ENCODE data around the gene NEK11. TPM values are rescaled to one million over a fixed set of nuclear protein-coding genes. Genes with fewer than 3 reads are reported as not detected.

Gene NEK11
- polyA plus RNA-seq, 1 donor (not counting 4 experiments of a cell fraction or from before 2014, with no cell fraction given) = 9.4 TPM

DNA sequence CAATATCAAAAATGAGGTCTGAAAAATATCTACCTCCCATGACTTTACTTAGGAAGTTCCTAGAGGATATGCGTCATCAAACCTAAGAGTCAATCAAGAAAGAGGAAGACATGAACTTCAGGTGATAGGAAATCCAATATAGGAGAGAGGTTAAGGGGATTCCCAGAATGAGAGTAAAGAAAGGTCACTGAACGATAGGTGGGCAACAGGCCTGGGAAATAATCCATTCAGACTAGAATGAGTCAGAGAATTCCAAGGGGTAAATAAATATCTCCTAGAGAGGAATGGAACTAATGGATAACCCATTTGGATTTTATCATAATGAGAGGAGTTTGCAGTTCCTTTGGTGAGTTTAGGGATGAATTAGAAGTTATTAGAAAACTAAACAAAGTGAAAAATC is 223.8 kb downstream of the NEK11 start:
- dilution Hi-C loops (cut with MboI; ENCODE audit: extremely low pct_ligation_motif_present, low sequenced_read_pairs) = no loop called here
- H2AFZ ChIP-seq (ENCODE audit: control insufficient read depth, low read length) = no peak overlapping the region
- H3K4me2 ChIP-seq (ENCODE audit: control insufficient read depth, extremely low read depth, insufficient read depth, low read depth, low read length) = no peak overlapping the region
- no peaks in the 10 kb centered on the region for H4K20me1 ChIP-seq (ENCODE audit: control insufficient read depth, extremely low read depth, insufficient read depth, low read length)
- no peaks in the 10 kb centered on the region for H3K4me1 ChIP-seq (ENCODE audit: control insufficient read depth, extremely low read depth, insufficient read depth, low read length)
- no peaks in the 10 kb centered on the region for H3K9me3 ChIP-seq (ENCODE audit: control insufficient read depth, low read depth, low read length)
- no peaks in the 10 kb centered on the region for H3K27me3 ChIP-seq (ENCODE audit: control insufficient read depth, extremely low read depth, insufficient read depth, low read length)
- no peaks in the 10 kb centered on the region for H3K79me2 ChIP-seq (ENCODE audit: control insufficient read depth, insufficient read depth, low read length)
- TF ChIP-seq EZH2 (IDR thresholded peaks at IDR 0.05; ENCODE audit: low read length) = no peak
- TF ChIP-seq CTCF (optimal IDR thresholded peaks at IDR 0.05 in 1 of 3, IDR thresholded peaks at IDR 0.05 in 1 of 3, conservative IDR thresholded peaks at IDR 0.05 in 1 of 3; ENCODE audit: extremely low read depth in 1 of 3, insufficient read depth in 2 of 3, low read length in 3 of 3) = no peak
- no peak overlapping the region for H3K4me3 ChIP-seq (ENCODE audit: control insufficient read depth in 2 of 3, extremely low read depth in 1 of 3, insufficient read depth in 2 of 3, low read depth in 1 of 3, low read length in 3 of 3)
- DNase-seq (ENCODE audit: low read depth, low spot score) (no peak), FAIRE-seq (no peak)
- H3K36me3 ChIP-seq (ENCODE audit: control insufficient read depth in 2 of 2, extremely low read depth in 1 of 2, insufficient read depth in 2 of 2, low read length in 2 of 2) = no peaks in the 10 kb centered on the region
- H3K9me1 ChIP-seq (ENCODE audit: control insufficient read depth, extremely low read depth, insufficient read depth, low read length) = no peaks in the 10 kb centered on the region
- H3K27ac ChIP-seq (ENCODE audit: control insufficient read depth, insufficient read depth, low read length) = no peak overlapping the region
- no peak overlapping the region for H3K9ac ChIP-seq (ENCODE audit: control insufficient read depth, extremely low read depth, insufficient read depth, low read length)

DNA sequence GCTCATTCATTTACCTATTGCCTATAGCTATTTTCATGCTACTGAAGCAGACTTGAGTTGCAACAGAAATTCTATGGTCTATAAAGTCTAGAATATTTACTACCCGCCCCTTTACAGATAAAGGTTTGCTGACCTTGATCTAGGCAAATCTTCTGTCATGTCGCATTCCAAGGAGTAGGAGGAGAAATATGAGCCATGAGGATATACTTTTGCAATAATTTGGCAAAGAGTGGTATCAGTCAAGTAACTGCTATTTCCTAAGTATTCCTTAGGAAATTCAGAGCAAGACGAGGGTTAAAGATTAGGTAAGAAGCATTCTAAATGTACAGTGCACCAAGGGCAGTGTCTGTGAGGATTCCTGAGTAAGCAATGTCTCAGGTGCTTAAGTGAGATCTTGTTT is 233.8 kb downstream of the NEK11 start:
- TF ChIP-seq EZH2 (IDR thresholded peaks at IDR 0.05; ENCODE audit: low read length) (no peak), CTCF (optimal IDR thresholded peaks at IDR 0.05 in 1 of 3, IDR thresholded peaks at IDR 0.05 in 1 of 3, conservative IDR thresholded peaks at IDR 0.05 in 1 of 3; ENCODE audit: extremely low read depth in 1 of 3, insufficient read depth in 2 of 3, low read length in 3 of 3) (no peak)
- DNase-seq (ENCODE audit: low read depth, low spot score) (no peak), FAIRE-seq (no peak)
- no peaks in the 10 kb centered on the region for H3K79me2 ChIP-seq (ENCODE audit: control insufficient read depth, insufficient read depth, low read length)
- no peaks in the 10 kb centered on the region for H3K9me3 ChIP-seq (ENCODE audit: control insufficient read depth, low read depth, low read length)
- H3K4me3 ChIP-seq (ENCODE audit: control insufficient read depth in 2 of 3, extremely low read depth in 1 of 3, insufficient read depth in 2 of 3, low read depth in 1 of 3, low read length in 3 of 3) = no peak overlapping the region
- no peak overlapping the region for H3K27ac ChIP-seq (ENCODE audit: control insufficient read depth, insufficient read depth, low read length)
- H2AFZ ChIP-seq (ENCODE audit: control insufficient read depth, low read length) = no peak overlapping the region
- no peaks in the 10 kb centered on the region for H3K9me1 ChIP-seq (ENCODE audit: control insufficient read depth, extremely low read depth, insufficient read depth, low read length)
- no peaks in the 10 kb centered on the region for H4K20me1 ChIP-seq (ENCODE audit: control insufficient read depth, extremely low read depth, insufficient read depth, low read length)
- H3K27me3 ChIP-seq (ENCODE audit: control insufficient read depth, extremely low read depth, insufficient read depth, low read length) = no peaks in the 10 kb centered on the region
- no peak overlapping the region for H3K4me2 ChIP-seq (ENCODE audit: control insufficient read depth, extremely low read depth, insufficient read depth, low read depth, low read length)
- no peak overlapping the region for H3K9ac ChIP-seq (ENCODE audit: control insufficient read depth, extremely low read depth, insufficient read depth, low read length)
- H3K4me1 ChIP-seq (ENCODE audit: control insufficient read depth, extremely low read depth, insufficient read depth, low read length) = no peaks in the 10 kb centered on the region
- no peaks in the 10 kb centered on the region for H3K36me3 ChIP-seq (ENCODE audit: control insufficient read depth in 2 of 2, extremely low read depth in 1 of 2, insufficient read depth in 2 of 2, low read length in 2 of 2)
- dilution Hi-C loops (cut with MboI; ENCODE audit: extremely low pct_ligation_motif_present, low sequenced_read_pairs) = no loop called here

All from keratinocyte (primary cell).